Endothelial cell of umbilical vein (primary cell): Measurements from ENCODE around the gene SLFN11. TPM values are rescaled to one million over a fixed set of nuclear protein-coding genes. Genes with fewer than 3 reads are reported as not detected.

ENCODE experiments used
- BruUV-seq: library from RNA; stranded (reverse); fragments of 400-500 nt; replicated peaks from 2 replicates; lab custom pipeline; 2021; lab: Mats Ljungman, UMichigan
- CTCF ChIA-PET: fragments of 300-600, 350-600 bp; sonication (Branson Sonifier 250); formaldehyde crosslinking; loops from one replicate; lab custom pipeline; 2021; ENCODE audit warnings: antibody characterized with exemption, inconsistent platforms; lab: Charles Lee
- POLR2A ChIA-PET: fragments of 300-600, 350-600 bp; sonication (Branson Sonifier 250); formaldehyde crosslinking; loops from one replicate; lab custom pipeline; 2021; ENCODE audit warnings: antibody characterized with exemption, inconsistent platforms; lab: Charles Lee
- DNase-seq: peaks from one replicate; pipeline ENCODE4 v3.0.0-alpha.2; 2011; ENCODE audit warnings: low read depth, low spot score
- FAIRE-seq: peaks from 2 replicates; lab custom pipeline; 2011; peaks lifted over from hg19 to GRCh38; lab: Jason Lieb, UNC
- H2AFZ ChIP-seq: 2 replicates; pipeline ENCODE4 v1.6.0; 2012; ENCODE audit warnings: low read depth, low read length, control low read depth, inconsistent platforms
- H3K27ac ChIP-seq: 2 replicates; pipeline ENCODE4 v1.5.1; 2011; ENCODE audit warnings: low read depth, mild to moderate bottlenecking, control low read depth, low read length, moderate library complexity; ENCODE audit not compliant: insufficient read depth
- H3K27me3 ChIP-seq, 2 experiments: 2 replicates each; pipeline versions ENCODE4 v1.6.0 to v1.6.1; 2011; ENCODE audit warnings: low read length in 2 of 2, mixed read lengths in 1 of 2; ENCODE audit not compliant: control insufficient read depth in 2 of 2, insufficient read depth in 2 of 2
- H3K36me3 ChIP-seq, 2 experiments: 2 replicates in 1 of 2; 3 replicates in 1 of 2; pipeline ENCODE4 v1.5.1; 2011; ENCODE audit warnings: low read length in 2 of 2, mild to moderate bottlenecking in 1 of 2, moderate library complexity in 1 of 2; ENCODE audit not compliant: control insufficient read depth in 2 of 2, insufficient read depth in 2 of 2; ENCODE audit errors: extremely low read depth in 1 of 2
- H3K4me1 ChIP-seq: 3 replicates; pipeline ENCODE4 v1.5.1; 2011; ENCODE audit warnings: mild to moderate bottlenecking, low read length; ENCODE audit not compliant: control insufficient read depth, insufficient read depth; ENCODE audit errors: extremely low read depth
- H3K4me2 ChIP-seq: 2 replicates; pipeline ENCODE4 v1.6.1; 2011; ENCODE audit warnings: low read length, control low read depth, mixed read lengths; ENCODE audit not compliant: insufficient read depth
- H3K4me3 ChIP-seq, 3 experiments: fragments of 200-600 bp in 1 of 3; sonication (generic), shearing (Covaris generic) in 1 of 3; replicated peaks in 1 of 3; 2 replicates each; pipeline ENCODE4 v1.5.1; 2011 to 2016; ENCODE audit warnings: control low read depth in 3 of 3, low read length in 3 of 3, mild to moderate bottlenecking in 2 of 3, inconsistent platforms in 1 of 3, low read depth in 1 of 3, moderate library complexity in 1 of 3; ENCODE audit not compliant: insufficient read depth in 1 of 3
- H3K79me2 ChIP-seq: 2 replicates; pipeline ENCODE4 v1.6.0; 2012; ENCODE audit warnings: low read length, inconsistent platforms; ENCODE audit not compliant: control insufficient read depth, insufficient read depth
- H3K9ac ChIP-seq: replicated peaks from 2 replicates; pipeline ENCODE3; 2011; ENCODE audit warnings: low read length, control low read depth; ENCODE audit not compliant: insufficient read depth; ENCODE audit errors: extremely low read depth
- H3K9me1 ChIP-seq: replicated peaks from 3 replicates; pipeline ENCODE4 v1.6.0; 2011; ENCODE audit warnings: mild to moderate bottlenecking, low read length; ENCODE audit not compliant: control insufficient read depth, insufficient read depth; ENCODE audit errors: extremely low read depth
- H3K9me3 ChIP-seq: replicated peaks from 2 replicates; pipeline ENCODE4 v1.5.1; 2012; ENCODE audit warnings: low read length, inconsistent platforms; ENCODE audit not compliant: control insufficient read depth, insufficient read depth
- H4K20me1 ChIP-seq: replicated peaks from 2 replicates; pipeline ENCODE3; 2011; ENCODE audit warnings: mild to moderate bottlenecking, low read length; ENCODE audit not compliant: control insufficient read depth, insufficient read depth; ENCODE audit errors: extremely low read depth
- CTCF ChIP-seq, 2 donors: IDR thresholded peaks; 1 replicate in 1 of 2; 2 replicates in 1 of 2; pipeline ENCODE4 v1.5.1; 2011; ENCODE audit warnings: low read length in 2 of 2, mild to moderate bottlenecking in 2 of 2, moderate library complexity in 2 of 2, control low read depth in 1 of 2, inconsistent platforms in 1 of 2, low read depth in 1 of 2; ENCODE audit not compliant: insufficient read depth in 1 of 2; ENCODE audit errors: extremely low read depth in 1 of 2
- GATA2 ChIP-seq: IDR thresholded peaks from 2 replicates; pipeline ENCODE4 v1.7.0; 2011; ENCODE audit warnings: low read depth, mild to moderate bottlenecking, moderate library complexity, mixed read lengths, low read length; ENCODE audit not compliant: insufficient read length, insufficient read depth
- JUN ChIP-seq: IDR thresholded peaks from 2 replicates; pipeline ENCODE4 v1.6.1; 2011; ENCODE audit warnings: borderline replicate concordance, low read depth; ENCODE audit not compliant: insufficient read length, insufficient read depth
- MAX ChIP-seq: IDR thresholded peaks from 2 replicates; pipeline ENCODE4 v1.6.1; 2011; ENCODE audit not compliant: insufficient read depth, insufficient read length
- POLR2AphosphoS5 ChIP-seq: IDR thresholded peaks from 2 replicates; pipeline ENCODE4 v1.6.1; 2012; ENCODE audit warnings: low read depth, mild to moderate bottlenecking, control low read depth, low read length, moderate library complexity; ENCODE audit not compliant: insufficient read depth
- dilution Hi-C: fragments of 300-500 bp; cut with MboI; formaldehyde crosslinking; loops from one replicate; pipeline ENCODE4 v1.15.0; 2019; ENCODE audit warnings: low sequenced_read_pairs; ENCODE audit not compliant: extremely low pct_ligation_motif_present
- intact Hi-C: fragments of 100-400 bp; cut with micrococcal nuclease; formaldehyde crosslinking; loops from one replicate; pipeline ENCODE4 v1.10.0; 2022
- polyA plus RNA-seq, 4 experiments: library from polyadenylated mRNA; depleted of rRNA in 3 of 4; stranded (reverse) in 3 of 4; unstranded in 1 of 4; fragments of >200 nt; gene quantifications; 2 replicates each; pipeline versions ENCODE4 v1.2.1 to v1.2.3, GENCODE V29; 2011 to 2012; ENCODE audit warnings: missing spikeins in 1 of 4
- total RNA-seq: library from RNA; stranded (reverse); gene quantifications from 2 replicates; pipeline ENCODE4 v1.2.3, GENCODE V29; 2021

The SLFN11 gene
- total and polyA plus RNA-seq, 2 donors (not counting 3 experiments of a cell fraction or from before 2014, with no cell fraction given): 37.0 to 110 TPM

- peak overlapping the region; percentile 98 for H3K27ac ChIP-seq
- peaks cover 0 to 1% of the 10 kb centered on the region in 2 experiments for H3K36me3 ChIP-seq
- BruUV-seq: TSS peak; percentile 87
- DNase-seq (no peak), FAIRE-seq (no peak)
- no peaks in the 10 kb centered on the region for H3K27me3 ChIP-seq
- peak overlapping the region; percentile 87 for H2AFZ ChIP-seq
- H3K9me1 ChIP-seq: no peaks in the 10 kb centered on the region
- H3K4me3 ChIP-seq: peak overlapping the region; percentile 81 to 96 (median 90)
- ChIA-PET POLR2A (interaction anchor here (0.6 to 1.5 kb wide), 8 partner anchors 9 to 1976 kb away, joined by 3 to 12 read pairs (median 5); partner anchors contain the start of genes SLFN12 and SLFN13), CTCF (interaction anchor here (1.0 to 2.6 kb wide), 7 partner anchors 59 to 390 kb away, joined by 3 to 10 read pairs (median 5); no protein-coding TSS in a partner anchor)
- dilution Hi-C loops (no loop called here), intact Hi-C loops (loop anchor here (1.0 to 10.0 kb wide), 10 partner anchors 28 to 1119 kb away; partner anchors contain the start of genes AP2B1, CCL2, NLE1 and TAF15)
- H4K20me1 ChIP-seq: no peaks in the 10 kb centered on the region
- H3K4me1 ChIP-seq: peaks cover 21% of the 10 kb centered on the region
- H3K4me2 ChIP-seq: peak overlapping the region; percentile 94
- H3K9ac ChIP-seq: peak overlapping the region; percentile 99
- no peaks in the 10 kb centered on the region for H3K9me3 ChIP-seq
- H3K79me2 ChIP-seq: peaks cover 40% of the 10 kb centered on the region
- TF ChIP-seq JUN: peak; percentile 2
- no peak for TF ChIP-seq CTCF (IDR thresholded peaks at IDR 0.05; ENCODE audit: extremely low read depth in 1 of 2, insufficient read depth in 1 of 2, low read depth in 1 of 2, low read length in 2 of 2)
- peak; percentile 4 for TF ChIP-seq POLR2AphosphoS5
- no peak for TF ChIP-seq MAX
- no peak for TF ChIP-seq GATA2
These were observed 754 bp upstream of the SLFN11 start for GRCh38 chr17:35373984-35374765.
